GM19023 (cell line): ENCODE measurements around the gene FFAR4.
"Not testable (repeated sequence)": the region's sequence is repeated elsewhere in the genome, so short reads cannot be mapped to it uniquely, and the experiment has no call there.

Source experiments
- ATAC-seq: cut with Tn5 transposase; IDR thresholded peaks from one replicate; pipeline ENCODE4 v1.9.1; 2021; ENCODE audit warnings: mild to moderate bottlenecking, moderate library complexity; ENCODE audit not compliant: unreplicated experiment

The FFAR4 gene

DNA sequence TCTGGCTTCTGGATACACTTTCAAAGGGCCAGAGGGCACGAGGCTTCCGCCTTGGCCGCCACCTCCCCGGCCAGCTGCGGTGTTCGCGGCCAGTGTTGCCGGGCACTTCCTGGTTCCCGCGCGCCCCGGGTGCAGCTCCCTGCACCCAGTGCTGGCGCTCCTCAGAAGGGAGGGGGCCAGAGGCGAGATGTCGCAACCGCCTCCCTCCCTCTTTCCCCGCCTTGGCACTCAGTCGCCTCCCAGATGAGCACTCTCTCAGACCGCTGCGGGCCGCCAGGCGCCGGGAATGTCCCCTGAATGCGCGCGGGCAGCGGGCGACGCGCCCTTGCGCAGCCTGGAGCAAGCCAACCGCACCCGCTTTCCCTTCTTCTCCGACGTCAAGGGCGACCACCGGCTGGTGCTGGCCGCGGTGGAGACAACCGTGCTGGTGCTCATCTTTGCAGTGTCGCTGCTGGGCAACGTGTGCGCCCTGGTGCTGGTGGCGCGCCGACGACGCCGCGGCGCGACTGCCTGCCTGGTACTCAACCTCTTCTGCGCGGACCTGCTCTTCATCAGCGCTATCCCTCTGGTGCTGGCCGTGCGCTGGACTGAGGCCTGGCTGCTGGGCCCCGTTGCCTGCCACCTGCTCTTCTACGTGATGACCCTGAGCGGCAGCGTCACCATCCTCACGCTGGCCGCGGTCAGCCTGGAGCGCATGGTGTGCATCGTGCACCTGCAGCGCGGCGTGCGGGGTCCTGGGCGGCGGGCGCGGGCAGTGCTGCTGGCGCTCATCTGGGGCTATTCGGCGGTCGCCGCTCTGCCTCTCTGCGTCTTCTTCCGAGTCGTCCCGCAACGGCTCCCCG is at the start of gene FFAR4:
Gene FFAR4, plus strand, starts transcription at position 231 of the 842 bp plus-strand sequence. Its CDS starts 56 bp downstream, at position 287.
- no peak for ATAC-seq

DNA sequence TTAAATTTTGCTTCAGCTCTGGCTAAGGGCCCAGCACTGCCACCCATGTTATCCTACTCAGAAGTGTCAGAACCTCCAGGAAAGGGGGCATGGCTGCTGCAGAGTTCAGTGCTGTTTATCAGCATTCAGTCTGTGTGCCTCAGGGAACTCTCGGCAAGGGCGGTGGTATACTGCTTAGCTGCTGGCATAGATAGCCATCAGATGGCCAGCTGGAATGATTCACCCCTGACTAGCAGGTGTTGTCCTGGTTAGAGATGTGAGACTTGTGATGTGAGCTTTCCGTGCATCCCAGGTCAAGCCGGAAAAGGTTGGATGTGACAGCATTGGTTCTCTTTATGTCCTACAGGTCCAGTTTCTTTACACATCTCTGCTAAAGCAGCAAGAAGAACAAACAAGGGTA is 47.9 kb upstream of the FFAR4 start:
- no peak for ATAC-seq

- ATAC-seq = no peak
Measured at GRCh38 chr10:93535293-93535692, 31.2 kb upstream of the FFAR4 start.

DNA sequence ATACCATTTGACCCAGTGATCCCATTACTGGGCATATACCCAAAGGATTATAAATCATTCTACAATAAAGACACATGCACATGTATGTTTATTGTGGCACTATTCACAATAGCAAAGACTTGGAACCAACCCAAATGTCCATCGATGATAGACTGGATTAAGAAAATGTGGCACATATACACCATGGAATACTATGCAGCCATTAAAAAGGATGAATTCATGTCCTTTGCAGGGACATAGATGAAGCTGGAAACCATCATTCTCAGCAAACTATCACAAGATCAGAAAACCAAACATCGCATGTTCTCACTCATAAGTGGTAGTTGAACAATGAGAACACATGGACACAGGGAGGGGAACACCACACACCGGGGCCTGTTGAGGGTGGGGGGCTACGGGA is 25.6 kb upstream of the FFAR4 start:
- ATAC-seq = not testable (repeated sequence)

GRCh38 chr10:93541402-93542357 is 24.8 kb upstream of the FFAR4 start:
- no peak for ATAC-seq

GRCh38 chr10:93542358-93542791 is 24.1 kb upstream of the FFAR4 start:
- ATAC-seq = no peak

DNA sequence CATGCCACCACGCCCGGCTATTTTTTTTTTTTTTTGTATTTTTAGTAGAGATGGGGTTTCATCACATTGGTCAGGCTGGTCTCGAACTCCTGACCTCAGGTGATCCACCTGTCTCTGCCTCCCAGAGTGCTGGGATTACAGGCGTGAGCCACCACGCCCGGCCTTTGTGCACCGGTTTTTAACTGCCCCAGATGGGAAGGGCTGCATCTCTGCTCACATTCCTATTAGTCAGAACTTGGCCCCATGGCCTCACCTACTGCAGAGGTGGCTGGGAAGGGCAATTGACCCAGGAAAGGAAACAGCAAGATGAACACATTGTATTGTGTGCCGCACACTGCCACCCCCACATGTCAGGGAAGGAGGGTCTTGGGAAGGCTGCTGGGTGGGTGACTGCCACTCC is 19.5 kb upstream of the FFAR4 start:
- ATAC-seq = not testable (repeated sequence)

DNA sequence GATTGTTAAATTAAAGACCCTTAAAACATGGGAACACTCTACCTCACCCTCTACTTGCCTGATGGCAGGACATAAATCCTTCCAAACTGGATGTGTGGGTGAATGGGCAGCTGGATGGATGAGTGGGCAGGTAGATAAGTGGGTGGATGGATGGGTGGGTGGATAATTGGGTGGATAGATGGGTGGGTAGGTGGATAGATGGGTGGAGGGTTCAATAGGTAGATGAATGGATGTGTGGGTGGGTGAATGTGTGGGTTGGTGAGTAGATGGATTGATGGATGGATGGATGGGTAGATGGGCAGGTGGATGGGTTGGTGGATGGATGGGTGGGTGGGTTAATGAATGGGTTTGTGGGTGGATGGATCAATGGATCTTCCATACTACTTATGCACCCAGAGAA is 18.9 kb upstream of the FFAR4 start:
- ATAC-seq = no peak

DNA sequence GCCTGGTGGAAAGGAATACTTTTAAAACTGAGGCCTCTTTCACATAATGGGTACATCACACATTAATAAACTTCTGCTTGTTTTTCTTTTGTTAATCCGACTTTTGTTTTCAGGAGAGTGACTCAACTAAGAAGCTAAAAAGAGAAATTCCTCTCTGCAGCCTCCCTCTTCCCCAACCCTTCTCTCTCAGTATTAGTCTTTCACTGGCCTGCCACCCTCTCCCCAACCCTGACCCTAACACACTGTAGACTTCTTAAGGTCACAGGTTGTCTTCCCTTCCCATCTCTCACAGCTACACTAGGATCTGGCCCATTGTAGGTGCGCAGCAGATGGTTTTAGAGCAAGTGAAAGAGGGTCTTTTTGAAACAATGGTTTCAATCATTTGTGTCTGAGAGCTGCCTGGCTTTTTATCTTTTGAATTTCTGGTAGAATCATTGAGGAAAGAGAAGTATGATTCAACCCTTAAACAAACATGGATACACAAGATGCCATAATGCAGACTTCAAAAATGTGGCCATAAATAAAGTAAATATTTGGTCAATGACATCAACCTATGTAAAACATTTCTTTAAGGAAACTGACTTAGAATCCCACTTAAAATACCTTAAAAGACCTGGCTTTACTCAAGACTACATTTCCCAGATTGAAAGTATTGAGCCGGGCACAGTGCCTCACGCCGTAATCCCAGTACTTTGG is 17.9 kb upstream of the FFAR4 start:
- ATAC-seq = no peak

DNA sequence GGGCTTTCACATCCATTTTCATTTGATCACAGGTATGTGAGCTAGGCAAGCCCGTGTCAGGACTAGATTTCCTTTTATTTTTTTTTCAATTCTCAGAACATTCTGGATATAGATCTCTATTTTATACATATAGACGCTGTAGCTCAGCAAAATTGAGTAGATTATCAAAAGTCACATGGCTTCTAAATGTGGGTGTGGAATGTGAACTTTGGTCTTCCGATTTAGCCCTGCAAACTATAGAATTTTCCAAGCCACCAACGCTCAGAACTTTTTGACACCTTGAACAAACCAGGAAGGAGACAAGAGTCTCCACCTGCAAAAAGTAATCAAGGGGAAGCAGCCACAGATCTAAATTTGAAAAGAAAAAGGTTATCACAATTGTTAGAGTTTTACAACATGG is 15.9 kb upstream of the FFAR4 start:
- ATAC-seq = no peak

GRCh38 chr10:93552780-93553179 is 13.7 kb upstream of the FFAR4 start:
- no peak for ATAC-seq

GRCh38 chr10:93553482-93554315 is 12.8 kb upstream of the FFAR4 start:
- ATAC-seq = no peak

DNA sequence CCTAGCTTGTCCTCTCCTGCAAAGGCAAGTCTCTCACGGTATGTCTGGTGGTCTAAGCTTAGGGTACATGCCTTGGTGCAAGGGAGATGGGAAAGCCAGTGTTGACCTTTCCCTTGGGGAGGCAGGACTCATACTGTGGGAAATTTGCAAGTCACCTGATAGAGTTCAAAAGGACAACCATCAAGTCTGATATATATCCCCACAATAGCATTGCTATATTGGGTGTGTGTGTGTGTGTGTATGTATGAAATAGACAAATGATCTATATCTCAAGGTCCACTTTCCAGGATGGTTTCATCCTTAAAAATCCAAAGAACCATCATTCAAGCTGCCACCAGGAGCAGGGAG is 12.2 kb upstream of the FFAR4 start:
- no peak for ATAC-seq

- peak; percentile 52 for ATAC-seq
Measured at GRCh38 chr10:93554760-93555432, 11.6 kb upstream of the FFAR4 start.

GRCh38 chr10:93559490-93559889 is 7.0 kb upstream of the FFAR4 start:
- no peak for ATAC-seq

DNA sequence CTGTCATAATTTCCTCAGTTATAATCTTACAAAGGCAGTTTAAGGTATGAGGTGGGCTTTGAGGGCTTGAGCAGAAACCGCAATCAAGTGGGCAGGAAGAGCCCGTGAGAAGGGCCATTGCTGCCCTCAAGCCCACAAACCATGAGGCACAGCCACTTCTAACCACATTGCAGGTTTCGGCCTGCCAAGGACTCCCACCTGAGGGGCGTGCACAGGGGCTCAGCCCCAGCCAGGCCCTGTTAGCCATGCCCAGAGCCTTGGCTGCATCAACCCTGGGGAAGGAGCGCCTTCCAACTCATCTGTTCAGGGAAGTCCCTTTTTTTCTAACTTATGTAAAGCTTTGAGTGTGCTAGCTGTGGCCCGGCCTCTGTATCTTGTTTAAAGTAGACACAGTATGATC is 5.9 kb upstream of the FFAR4 start:
- ATAC-seq = no peak

DNA sequence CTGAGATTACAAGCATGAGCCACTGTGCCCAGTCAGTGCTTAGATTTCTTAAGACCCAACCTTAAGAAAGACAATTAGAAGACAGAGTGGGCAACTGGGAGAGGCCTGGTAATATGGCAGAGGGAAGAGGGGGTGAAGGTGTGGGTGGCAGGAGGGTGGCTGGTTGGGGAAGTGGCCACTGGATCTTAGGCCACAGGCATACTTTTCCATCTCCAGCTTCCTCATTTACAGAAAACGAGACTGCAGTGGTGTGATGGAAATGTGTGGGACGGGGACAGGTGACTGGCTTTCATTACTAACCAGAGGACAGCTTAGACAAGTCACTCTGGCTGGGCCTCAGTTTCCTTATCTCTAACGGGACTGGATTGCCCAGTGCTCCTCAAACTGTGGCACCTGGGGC is 1.0 kb upstream of the FFAR4 start:
- ATAC-seq = no peak

DNA sequence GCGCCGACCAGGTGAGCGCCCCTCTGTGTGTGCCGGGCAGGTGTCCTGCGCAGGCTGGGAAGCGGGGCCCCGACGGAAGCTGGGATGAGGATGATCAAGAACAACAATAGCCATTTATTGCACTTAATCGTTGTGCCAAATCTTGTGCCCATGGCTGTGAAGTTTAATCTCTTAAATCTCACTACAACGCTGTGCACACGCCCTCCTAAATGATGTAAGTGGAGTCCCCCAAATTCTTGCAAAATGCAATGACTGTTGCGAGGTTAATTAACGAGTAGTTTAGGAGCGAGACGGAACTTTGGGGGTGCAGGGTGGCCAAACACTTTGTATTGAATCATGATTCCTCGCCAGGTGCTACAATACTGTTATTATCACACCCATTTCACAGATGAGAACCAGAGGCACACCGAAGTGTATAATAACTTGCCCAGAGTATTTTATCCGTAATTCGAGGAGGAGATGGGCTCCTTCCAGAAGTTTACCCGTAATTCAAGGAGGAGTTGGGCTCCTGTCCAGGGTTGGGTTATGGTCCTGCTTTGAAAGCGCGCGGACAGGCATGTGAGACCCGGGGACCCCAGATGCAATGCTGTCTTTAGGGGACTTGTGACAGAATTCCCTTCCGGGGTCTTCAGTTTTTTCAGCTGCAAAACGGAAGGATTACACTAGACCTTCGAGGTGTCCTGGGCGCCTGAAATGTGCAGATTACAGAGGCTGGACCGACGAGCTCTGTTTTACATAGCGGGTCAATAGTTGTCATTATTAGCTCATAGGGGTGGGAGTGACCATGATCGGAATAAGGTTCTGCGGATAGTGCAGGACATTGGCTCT is 1.0 kb downstream of the FFAR4 start:
- ATAC-seq = no peak

GRCh38 chr10:93568105-93568390 is 1.6 kb downstream of the FFAR4 start:
- no peak for ATAC-seq
